Ureter (tissue), 1 donor: ENCODE results near the gene COPS7B. TPM values are rescaled to one million over a fixed set of nuclear protein-coding genes. Genes with fewer than 3 reads are reported as not detected.

Source experiments
- DNase-seq: peaks from one replicate; pipeline ENCODE4 v3.0.0-alpha.2; 2020; ENCODE audit warnings: low spot score
- total RNA-seq: library from RNA; stranded (reverse); gene quantifications from one replicate; pipeline ENCODE4 v1.2.4, GENCODE V29; 2023
- donor health status: DM: yes; HTN: yes; CAD: no.

Gene COPS7B
- total RNA-seq, 1 donor from 2014 or later = 47.7 TPM

DNA sequence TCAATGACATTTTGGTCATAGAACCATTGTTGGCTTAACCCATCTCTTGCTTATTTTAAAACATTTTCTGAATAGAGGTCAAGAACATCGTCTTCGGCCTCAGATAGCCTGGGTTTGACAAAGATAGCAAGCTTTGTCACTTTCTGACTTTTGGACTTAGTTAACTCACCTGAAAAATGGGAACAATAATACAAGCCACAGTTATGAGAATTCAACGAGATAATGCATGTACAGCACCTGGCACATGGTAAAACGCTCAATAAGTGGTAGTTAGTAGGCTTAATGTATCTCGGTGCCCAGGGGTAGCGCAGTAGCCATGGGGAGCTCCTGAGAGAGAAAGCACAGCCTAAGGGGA lies 446 bp upstream of the COPS7B start:
- DNase-seq = no peak

DNA sequence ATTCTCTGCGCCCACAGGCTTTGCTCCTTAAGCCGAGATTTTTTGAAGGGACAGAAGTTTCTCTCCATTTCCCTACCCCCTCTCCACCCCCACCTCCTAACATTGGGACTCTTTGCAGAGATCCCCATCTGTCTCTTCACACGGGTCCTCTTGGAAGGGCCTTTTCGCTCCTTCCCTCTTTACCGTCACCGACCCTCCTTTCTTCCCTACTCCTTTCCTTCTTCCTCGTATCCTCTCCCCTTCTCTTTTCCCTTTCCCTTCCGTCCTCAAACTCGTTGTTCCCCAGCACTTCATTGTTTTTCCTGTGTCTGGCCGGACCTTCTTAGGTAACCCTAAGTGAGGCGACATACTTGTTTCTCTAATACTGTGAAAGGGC lies 660 bp downstream of the COPS7B start:
- DNase-seq = no peak

DNA sequence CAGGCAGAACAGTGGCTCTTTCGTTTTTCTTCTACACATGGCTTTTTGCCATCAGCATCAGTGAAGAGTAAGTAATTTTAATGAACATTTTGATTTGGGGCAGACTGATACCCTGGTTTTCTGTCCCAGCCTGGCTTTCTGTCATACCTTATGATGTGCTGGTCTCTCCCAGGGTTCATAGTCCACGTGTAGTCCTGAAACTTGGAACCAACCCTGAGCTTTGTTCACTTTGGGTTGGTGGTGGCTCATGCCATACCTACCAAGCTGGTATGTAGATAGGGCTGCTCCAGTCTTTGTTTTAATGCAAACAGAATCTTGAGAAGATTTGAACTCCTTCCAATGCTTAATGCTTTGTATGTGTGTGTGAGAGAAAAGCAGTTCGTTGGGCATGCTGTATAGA lies 4.9 kb downstream of the COPS7B start:
- no peak for DNase-seq

DNA sequence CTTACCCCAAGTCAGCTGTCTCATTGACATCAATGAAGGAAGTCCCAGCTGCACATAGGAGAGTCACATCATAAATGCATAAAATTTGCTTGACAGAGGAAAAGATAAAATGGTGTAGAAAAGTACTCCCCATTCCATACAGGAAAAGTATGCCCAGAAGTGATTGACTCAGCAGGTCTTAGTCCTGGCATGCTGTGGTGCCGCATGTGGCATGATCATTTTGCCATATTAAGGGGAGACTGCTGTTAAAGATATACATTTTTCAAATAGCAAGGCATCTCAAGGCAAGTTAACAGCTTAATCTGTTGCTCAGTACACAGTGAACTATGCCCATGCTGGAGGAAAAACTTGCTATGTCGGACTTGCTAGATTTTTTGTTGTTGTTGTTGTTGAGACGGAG lies 8.1 kb downstream of the COPS7B start:
- no peak for DNase-seq

DNA sequence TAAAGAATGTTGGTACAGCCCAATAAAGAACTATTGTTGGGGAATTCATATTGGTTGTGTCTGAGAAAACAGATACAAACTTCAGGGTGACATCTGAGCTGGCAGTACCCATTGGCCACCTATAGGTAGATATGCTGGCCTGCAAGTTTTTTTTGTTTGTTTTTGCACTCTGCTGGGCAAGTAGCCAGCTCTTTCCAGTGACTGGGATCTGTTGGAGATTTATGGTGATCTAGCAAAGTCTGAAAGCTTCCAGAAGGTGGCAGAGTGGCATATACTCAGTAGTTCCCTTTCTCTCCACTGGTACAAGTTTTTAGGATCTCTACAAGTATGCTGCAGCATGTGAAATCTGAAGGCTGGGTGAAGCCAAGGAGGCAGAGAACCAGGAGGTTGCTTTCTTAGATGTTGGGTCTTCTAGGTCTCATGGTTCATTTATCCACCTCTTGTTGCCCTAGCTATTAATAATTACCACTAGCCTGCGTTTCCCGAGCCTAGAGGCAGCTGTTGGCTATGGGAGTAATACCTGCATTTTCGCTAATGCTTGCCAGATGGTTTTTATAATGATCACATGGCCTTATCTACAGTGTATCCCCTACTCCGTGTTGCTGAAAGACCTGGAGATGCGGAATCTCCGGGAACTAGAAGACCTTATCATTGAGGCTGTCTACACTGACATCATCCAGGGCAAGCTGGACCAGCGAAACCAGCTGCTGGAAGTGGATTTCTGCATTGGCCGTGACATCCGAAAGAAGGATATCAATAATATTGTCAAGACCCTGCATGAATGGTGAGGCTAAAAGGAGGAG lies 9.5 kb downstream of the COPS7B start:
- DNase-seq = peak; percentile 55

DNA sequence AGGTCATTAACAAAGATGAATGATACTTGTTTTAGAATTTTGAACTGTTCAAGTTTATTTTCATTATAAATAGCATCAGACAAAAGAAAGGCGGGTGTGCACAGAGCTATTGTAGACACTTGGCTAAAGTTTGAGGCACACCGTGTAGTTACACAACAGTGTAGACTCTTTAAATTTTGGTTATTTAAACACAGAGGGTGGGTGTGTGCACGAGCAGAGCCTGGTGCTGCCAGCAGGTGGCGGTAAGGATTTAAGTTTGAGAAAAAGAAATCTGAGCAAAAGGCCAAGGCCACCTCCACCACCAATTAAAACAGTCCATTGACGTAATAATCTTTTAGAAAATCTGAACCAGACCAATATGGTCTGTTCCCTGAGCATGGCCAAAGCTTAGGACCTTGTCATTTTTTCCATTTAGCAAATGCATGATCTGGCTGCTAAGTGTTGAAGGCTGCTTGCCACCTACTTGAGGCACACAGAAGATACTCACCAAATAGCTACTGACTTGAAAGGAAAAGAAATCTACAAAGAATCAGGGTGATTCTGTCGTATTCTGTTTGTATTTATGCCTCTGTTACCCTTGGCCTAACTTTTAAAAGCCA lies 14.3 kb downstream of the COPS7B start:
- DNase-seq = no peak

DNA sequence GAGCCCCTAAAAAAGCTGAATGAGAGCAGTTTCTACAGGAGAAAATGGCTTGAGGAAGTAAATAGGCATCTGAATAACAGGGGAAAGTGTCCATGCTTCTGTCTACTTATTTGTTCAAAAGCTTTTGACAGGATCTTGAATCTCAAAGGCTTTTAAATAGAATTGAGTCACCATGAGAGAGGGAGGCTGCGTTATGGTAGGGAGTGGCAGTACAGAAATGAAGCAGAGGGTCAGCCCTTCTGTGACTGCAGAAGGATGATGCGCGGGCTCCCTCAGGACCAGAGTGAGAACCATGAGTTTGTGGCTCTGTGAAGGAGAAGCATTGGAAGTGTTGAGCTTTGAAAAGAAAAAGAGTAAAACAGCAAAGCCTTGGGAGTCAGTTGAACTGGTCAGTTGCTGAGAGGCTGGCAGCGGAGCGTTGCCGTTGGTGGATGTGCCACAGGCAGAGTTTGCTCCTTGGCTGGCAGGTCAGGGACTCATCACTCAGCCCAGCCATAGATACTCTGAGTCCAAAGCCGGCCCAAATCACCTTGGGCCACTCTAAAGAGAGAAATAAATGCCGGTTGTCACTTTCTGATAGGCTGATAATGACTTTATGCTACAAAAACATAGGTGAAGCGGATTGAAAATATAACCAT lies 17.4 kb downstream of the COPS7B start:
- DNase-seq = no peak

DNA sequence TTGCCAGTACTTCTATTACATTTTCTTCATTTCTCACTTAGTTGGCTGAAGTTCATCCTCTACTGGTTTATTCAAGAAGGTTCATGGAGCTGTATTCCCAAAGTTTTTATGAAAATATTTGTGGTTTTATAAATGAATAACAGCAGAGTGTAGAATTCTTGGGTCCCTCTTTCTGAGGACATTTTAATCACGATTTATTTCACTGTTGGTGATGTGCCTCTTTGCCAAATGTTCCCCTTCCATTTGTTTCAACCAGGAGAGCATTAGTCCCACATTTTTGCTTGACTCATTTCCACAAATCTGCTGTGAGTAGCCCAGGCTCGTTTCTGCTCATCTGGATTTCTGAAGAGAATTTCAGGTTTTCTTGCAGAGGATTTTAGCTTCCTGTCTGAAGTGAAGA lies 20.8 kb downstream of the COPS7B start:
- DNase-seq = no peak

DNA sequence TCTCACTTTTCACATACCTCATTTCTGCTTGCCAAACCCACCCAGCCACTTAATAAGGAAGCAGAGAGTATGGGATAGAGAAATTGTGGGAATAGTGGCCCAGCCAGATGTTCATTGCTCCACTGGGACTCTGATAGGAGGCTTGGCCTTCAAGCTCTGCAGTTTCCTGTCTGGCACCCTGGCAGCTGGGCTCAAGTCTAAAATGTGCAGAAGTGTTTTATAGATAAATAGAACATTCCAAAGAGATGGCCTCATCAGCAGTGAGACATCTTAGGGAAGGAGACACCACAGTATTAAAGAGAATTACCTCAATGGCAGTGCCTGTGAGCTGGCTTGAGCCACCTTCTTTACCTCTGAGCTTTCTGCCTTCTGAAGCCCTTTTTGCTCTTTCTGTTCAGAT lies 24.7 kb downstream of the COPS7B start:
- DNase-seq = no peak

DNA sequence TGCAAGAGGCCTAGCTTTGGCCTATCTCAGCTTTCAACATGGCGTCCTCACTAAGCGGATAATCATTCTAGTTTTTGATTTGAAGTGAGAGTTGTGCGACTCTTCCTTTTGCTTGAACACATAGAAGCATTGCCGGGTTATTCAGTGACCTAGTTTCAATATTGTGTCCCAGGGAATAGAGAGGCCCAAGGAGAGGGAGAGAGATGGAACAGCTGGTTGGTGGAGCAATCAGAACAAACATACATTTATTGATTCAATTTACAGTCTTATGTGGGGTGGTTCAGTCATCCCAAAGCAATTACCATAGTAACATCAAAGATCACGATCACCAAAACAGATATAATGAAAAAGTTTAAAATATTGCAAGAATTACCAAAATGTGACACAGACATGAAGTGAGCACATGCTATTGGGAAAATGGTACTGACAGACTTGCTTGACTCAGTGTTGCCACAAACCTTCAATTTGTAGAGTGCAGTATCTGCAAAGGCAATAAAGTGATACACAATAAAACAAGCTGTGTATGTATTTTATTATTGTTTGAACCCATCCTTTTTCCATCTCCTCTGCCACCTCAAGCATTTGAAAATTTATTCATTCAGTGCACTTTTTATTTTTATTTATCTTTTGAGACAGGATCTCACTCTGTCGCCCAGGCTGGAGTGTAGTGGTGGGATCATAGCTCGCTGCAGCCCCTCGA lies 30.2 kb downstream of the COPS7B start:
- DNase-seq = no peak

DNA sequence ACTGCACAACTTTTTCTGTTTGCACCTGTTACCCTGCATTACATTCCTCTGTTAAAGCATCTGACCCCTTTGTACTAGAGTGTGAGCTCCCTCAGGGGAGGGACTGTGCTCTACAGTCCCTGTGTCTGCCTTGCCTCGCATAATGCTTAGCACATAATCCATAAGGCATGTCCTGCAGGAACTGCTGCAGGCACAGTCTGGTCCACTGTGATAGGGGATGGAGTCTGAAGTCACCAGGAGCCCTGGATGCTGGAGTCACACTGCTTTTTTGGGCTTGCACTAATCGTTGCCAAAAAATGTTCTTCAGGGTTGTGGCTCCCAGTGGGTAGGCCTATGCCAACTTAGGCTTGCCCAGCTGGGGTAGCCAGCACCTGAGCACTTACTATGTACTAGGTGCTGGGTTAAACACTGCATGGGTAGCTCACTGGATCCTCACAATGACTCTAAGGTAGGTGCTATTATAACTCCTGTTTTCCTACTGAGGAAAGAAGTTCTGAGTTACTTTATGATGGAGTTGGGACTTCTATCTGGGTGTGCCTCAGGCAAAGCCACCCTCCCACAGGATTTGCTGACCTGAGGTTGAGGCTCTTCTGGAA lies 33.3 kb downstream of the COPS7B start:
- no peak for DNase-seq

DNA sequence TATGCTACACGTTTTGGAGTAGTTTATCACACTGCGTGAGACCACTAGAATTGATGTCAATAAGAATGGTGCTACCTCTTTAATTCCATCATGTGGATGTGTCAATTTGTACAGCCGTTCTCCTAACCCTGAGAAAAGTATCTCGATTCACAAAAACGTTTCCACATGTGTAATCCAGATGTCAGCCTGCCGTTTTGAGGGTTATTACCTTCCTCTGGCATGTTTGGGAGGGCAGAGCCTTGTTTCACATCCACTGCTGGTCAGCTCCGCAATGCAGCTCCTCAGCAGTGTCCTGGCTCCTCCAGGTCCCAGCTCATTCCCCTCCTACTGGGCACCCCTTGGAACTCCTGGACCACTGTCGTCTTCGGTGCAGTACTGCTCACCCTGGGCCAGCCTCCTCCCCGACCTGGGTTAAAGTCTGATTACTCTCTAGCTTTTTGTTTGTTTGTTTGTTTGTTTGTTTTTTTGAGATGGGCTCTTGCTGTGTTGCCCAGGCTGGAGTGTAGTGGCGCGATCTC lies 34.6 kb downstream of the COPS7B start:
- DNase-seq = no peak

DNA sequence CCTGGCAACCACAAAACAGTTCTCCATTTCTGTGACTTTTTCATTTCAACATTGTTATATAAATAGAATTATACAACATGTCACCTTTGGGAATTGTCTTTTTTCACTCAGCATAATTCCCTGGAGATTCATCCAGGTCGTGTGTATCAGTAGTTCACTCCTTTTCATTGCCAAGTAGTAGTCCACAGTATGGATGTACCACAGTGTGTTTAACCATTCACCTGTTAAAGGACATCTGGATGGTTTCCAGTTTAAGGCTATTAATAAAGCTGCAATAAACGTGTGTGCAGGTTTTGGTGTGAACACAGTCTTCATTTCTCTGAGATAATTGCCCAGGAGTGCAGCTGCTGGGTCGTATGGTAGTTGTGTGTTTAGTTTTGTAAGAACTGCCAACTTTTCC lies 35.7 kb downstream of the COPS7B start:
- DNase-seq = no peak

DNA sequence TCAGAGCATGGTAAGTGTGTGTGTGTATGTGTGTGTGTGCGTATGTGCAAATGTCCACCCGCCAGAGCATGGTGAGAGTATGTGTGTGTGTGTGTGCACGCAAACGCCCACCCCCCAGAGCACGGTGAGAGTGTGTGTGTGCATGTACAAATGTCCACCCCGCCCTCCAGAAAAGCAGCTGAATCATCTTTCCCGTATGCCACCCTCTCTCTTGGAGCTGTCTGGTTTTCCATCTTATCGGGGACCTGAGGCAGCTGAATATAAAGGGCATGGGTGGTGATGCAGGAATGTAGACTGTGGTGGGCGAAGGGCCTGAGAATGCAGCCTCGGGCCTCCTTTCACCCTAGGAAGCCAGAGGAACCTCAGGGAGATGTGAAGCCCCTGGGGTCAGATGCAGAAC lies 66.9 kb downstream of the COPS7B start:
- no peak for DNase-seq

DNA sequence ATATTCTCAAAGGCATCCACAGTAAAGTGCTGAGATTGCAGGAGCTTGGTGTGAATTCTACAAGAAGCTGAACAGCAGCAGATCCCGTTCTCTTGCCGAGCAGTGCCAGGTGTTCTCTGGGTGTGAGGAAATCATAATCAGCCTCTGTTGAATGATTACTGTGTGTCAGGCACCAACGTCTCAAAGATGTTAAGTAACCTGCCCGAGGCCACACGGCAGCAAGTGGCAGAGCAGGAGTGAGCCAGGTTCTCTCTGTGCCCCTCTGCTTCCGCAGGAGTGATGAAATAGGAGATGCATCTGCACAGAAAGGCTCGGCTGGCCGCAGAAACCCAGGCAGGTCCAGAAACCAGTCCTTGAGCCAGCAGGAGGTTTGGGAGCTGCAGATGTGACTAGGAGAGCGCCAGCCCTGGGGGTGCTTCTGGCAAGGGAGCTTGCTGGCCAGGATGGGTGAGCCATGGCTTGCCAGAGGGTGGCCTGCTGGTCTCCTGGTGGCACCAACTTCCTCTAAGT lies 68.4 kb downstream of the COPS7B start:
- DNase-seq = no peak

DNA sequence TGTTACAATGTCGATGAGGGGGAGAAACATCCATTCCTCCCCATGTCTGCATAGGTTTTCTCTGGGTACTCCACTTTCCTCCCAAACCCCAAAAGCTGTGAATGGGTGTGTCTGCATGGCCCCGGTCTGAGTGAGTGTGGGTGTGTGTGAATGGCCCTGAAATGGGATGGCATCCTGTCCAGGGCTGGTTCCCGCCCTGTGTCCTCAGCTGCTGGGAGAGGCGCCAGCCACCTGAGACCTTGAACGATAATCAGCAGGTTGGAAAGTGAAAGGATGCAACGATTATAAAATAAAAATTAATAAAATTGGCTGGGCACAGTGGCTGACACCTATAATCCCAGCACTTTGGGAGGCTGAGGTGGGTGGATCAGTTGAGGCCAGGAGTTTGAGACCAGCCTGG lies 70.7 kb downstream of the COPS7B start:
- no peak for DNase-seq

Other genes starting within 250 kb of the COPS7B start
- not detected for gene TEX44, start 193.6 kb upstream of the COPS7B start, total RNA-seq
- 1,016 TPM for gene PTMA, start 77.9 kb upstream of the COPS7B start, total RNA-seq
- gene PDE6D, start 5.2 kb upstream of the COPS7B start, total RNA-seq = 18.5 TPM
- 0.36 TPM for gene NPPC, start 140.0 kb downstream of the COPS7B start, total RNA-seq
- 77.2 TPM for gene DIS3L2, start 175.3 kb downstream of the COPS7B start, total RNA-seq